Activated CD8-positive, alpha-beta memory T cell treated with anti-CD3 and anti-CD28 coated beads, Interleukin-2, amount 50 U/mL, for 1 hour (primary cell): ENCODE measurements around the gene RUFY1.
A peak's percentile ranks its signal among the peaks of the same experiment; 100 is the strongest.
"Not testable (repeated sequence)": the region's sequence is repeated elsewhere in the genome, so short reads cannot be mapped to it uniquely, and the experiment has no call there.

Experiments used
- DNase-seq: peaks from one replicate; pipeline ENCODE4 v3.0.0-alpha.2; 2020; ENCODE audit errors: extremely low read depth

Gene RUFY1

DNA sequence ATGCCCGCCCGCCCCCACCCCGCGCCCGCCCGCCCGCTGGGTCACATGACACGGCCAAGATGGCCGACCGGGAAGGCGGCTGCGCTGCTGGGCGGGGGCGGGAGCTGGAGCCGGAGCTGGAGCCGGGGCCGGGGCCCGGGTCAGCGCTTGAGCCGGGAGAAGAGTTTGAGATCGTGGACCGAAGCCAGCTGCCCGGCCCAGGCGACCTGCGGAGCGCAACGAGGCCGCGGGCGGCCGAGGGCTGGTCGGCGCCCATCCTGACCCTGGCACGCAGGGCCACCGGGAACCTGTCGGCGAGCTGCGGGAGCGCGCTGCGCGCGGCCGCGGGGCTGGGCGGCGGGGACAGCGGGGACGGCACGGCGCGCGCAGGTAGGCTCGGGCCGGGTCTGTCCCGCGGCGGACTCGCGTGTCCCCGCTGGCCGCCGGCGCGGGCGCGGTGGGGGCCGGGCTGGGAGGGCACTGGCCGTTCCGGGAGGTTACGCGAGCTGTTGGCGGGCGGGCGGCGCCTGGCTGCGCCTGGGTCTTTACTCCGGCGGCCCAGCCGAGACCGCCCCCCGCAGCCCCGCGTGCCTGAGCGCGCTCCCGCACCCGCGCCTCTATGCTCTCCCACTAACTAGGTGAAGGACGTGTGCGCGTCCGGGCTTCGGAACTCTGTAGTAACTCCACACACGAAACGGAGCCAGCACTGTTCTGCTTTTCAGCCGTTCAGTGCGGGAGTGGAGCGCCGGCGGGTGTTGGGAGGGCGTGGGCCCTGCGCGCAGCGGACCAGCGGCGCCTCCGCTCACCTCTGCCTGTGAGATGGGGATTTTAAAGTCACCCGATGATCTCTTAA is at the start of gene RUFY1:
TSS of gene RUFY1 (plus strand) at position 44 of the 832 bp plus-strand sequence. CDS start at position 60, 16 bp downstream.
- DNase-seq: peak; percentile 30

DNA sequence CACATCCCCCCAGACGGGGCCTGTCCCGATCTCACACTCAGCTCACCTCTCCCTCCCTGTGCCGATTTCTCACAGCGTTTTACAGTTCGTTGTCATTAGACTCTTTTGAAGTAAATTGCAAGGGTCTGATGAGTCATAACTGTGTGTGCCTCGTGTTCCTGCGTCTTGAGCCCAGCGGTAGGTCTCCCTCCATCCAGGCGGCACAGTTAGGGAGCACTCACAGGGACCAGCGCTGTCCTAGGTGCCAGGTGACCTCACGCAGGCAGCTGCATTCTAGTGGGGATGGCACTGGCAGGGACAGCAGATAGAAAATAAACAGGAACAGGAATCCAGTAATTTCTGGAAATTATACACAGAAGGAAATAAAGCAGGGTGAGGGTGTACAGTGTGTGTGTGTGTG is 48.4 kb upstream of the RUFY1 start:
- DNase-seq: not testable (repeated sequence)

- DNase-seq: not testable (repeated sequence)
These were observed 47.9 kb upstream of the RUFY1 start for GRCh38 chr5:179502420-179502819.

DNA sequence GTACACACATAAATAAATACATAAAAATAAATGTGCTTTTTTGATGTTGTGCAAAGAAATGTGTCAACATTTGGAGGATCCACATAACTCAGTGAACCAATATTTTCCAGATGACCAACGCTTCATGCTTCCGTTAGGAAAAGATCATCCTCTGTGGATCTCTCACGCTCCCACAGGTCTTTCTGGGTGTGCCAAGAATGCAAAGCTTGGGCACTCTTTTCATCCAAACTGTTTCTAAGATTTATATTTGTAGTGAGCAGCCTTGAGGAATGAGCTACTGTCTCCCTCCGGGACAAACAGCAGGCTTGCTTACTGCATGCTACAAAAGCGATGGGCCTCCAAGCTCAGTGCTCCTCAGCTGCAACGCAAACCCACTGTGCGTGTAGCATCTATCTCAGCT is 46.2 kb upstream of the RUFY1 start:
- DNase-seq: no peak

GRCh38 chr5:179504600-179505396 is 45.6 kb upstream of the RUFY1 start:
- DNase-seq: no peak

DNA sequence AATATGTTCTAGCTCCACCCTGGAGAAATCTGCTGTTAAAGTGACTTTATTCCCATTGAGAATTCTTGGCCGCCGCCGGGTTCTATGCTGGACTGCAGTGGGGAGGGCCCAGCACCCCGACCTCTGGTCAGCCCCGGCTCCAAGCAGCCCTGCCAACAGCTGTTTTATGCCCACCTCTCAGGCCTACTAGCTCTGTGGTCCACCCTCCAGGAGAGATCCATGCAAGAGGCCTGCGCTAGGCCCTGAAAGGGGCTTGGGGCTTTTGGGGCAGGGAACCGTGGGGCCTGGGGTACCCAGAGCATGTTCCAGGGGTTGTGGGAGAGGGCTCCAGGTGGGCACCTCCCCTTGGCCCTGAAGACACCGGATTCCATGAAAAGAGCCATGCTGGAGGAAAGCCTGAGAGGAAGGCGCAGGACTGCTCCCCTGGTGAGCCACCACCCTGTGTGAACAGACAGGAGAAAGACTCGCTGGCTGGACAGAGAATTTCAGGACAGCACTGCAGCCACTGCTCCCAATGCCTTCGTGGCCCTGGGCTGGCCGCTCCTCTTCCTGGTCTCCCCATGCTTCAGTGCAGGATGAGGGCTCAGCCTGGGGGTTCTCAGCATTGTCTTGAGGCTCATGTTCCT is 44.6 kb upstream of the RUFY1 start:
- no peak for DNase-seq

DNA sequence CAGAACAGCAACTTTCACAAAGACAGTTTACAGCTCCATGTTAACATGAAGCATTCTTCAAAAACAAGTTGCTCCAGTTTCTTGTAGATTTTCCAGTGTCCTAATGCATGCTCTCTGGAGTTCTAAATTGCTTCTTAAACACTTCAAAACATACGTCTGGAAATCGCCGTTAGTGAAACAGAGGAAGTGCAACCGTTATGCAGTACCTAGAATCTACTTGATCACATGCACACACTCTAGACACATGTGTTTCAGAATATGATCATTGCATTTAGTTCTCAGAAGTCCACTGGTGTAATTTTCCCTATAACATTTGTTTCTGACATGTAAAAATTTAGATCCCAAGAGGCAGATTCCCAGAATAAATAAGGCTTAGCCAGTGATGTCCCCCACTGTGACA is 41.1 kb upstream of the RUFY1 start:
- no peak for DNase-seq

- no peak for DNase-seq
These were observed 40.5 kb upstream of the RUFY1 start for GRCh38 chr5:179509845-179510244.

DNA sequence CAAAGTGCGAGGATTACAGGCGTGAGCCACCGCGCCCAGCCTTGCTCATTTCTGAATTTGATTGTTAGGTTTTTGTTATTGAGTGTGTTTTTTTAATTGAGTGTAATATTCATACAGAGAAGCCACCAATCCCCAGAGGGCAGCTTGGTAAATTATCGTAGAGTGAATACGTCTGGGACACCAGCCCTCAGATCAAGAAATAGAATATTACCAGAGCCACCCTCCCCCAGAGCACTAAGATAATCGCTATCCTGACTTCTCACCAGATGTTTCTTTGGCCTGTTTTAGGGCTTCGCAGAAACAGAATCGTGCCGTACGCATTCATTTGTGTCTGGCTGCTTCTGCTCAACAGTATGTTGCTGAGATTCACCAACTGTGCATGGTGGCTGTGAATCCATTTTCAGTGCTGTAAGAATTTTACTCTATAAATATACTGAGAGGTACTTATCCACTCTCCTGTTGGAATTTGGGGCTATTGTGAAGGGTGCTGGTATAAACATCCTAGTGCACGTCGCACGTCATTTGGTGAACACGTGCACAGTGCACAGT is 37.8 kb upstream of the RUFY1 start:
- no peak for DNase-seq

DNA sequence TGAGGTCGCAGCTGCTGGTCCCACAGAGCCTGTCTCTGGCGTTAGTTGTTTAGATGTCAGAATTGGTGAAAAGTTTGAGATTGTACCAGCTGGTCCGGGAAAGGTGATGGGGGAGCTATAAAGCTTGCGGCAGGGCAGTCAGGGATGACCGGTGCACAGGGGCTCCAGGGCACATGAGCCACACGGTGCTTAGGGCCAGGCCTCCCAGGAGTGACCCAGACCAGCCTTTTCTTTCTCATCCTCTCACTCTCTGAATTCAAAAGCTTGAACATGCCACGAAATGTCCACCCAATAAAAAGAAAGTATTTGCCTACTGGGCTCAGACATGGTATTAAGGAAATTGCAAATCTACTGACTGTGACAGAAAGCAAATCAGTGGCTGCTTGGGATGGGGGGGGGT is 34.9 kb upstream of the RUFY1 start:
- DNase-seq: not testable (repeated sequence)

DNA sequence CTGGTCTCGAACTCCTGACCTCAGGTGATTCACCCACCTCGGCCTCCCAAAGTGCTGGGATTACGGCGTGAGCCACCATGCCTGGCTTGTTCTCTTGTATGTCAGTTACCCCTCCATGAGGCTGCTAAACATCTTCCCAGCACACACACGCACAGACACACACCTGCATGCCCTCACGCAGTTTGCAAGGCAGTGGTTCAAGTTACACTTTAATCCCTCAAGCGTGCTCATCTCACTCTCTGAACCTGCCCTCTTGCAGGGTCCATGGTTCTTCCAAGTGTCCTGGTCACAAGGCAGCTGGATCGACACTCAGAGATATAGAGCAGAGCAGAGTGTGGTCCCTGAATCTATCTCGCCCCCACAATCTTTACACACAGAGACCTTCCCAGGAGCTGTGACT is 34.1 kb upstream of the RUFY1 start:
- no peak for DNase-seq

DNA sequence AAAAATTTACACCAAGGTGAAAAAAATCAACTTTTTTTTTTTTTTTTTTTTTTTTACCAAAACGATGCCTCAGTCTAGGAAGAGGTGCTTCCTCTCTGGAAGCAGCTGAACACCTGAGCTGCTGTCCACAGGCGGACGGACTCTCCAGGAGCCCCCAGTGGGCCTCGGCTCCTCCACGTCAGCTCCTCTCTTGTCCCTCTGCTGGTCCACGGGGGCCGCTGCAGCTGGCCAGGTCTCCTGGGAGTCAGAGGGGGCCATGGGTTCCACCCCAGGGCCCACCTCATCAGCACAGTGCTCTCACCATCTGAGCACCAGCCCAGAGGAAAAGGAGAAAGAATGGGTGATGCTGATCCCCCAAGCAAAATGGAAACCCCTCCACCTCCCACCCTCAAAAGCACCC is 32.6 kb upstream of the RUFY1 start:
- not testable (repeated sequence) for DNase-seq

DNA sequence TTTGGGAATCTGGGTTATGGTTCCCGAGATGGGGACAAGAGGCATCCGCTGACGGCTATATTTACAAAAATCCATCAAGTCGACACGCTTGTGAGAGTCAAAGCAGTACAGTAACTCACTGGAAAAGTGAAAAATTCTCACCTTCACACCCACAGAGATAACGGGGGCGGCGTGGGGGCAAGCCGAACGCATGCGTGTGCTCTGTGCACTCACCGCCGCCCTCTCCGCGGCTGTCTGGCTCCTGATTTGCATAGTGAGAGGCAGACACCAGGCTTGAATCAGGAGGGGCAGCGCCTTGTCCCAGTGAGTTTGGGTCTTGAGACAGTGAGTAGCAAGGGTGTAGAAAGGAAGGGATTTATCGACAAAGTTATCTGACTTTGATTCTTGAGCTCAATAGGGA is 32.0 kb upstream of the RUFY1 start:
- DNase-seq: not testable (repeated sequence)

DNA sequence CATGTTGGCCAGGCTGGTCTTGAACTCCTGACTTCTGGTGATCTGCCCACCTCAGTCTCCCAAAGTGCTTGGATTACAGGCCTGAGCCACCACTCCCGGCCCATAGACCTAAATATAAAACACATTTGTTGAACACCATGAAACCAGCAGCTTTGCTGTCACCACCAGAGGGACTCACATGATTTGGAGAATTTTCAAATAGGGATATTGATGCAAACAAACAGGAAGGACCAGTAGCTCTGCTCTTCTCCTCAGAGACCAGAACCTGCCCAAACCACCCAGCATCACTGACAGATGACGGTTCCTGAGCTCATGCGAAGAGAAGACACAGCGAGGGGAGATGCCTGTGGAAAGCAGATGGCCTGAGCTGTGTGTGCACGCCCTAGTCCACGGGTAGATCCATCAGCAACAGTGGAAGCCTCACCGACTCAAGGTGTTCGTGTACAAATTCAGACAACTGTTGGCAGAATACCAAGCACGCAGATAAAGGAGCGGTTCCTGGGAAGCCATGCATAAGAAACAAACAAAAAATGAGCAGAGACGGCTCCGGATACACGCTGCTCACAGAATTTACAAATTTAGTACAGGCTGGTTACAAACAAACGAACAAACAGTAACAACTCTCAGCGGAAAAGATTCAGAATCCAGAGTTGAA is 30.8 kb upstream of the RUFY1 start:
- DNase-seq: not testable (repeated sequence)

DNA sequence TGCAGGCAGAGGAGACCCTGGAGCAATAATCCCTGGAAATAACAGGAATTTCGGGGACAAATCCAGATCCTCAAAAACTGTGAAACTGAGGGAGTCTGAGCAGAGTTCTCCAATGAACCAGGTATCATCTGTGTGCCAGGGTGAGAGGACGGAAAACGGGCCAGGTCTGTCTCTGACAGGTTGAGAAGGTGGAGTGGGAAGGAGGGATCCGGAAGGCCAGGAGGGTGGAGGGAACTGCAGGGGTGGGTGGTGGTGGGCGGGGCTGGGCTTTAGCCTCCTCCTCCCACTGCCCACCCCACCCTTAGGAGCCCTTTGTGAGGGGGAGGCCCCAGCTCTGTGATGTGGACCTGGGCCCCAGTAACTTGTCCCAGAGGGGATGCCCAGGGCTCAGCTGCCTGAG is 28.2 kb upstream of the RUFY1 start:
- DNase-seq: not testable (repeated sequence)

GRCh38 chr5:179526978-179527377 is 23.4 kb upstream of the RUFY1 start:
- DNase-seq: no peak

GRCh38 chr5:179530069-179530998 is 20.0 kb upstream of the RUFY1 start:
- peak; percentile 36 for DNase-seq

- no peak for DNase-seq
These were observed 17.3 kb upstream of the RUFY1 start for GRCh38 chr5:179533024-179533423.

DNA sequence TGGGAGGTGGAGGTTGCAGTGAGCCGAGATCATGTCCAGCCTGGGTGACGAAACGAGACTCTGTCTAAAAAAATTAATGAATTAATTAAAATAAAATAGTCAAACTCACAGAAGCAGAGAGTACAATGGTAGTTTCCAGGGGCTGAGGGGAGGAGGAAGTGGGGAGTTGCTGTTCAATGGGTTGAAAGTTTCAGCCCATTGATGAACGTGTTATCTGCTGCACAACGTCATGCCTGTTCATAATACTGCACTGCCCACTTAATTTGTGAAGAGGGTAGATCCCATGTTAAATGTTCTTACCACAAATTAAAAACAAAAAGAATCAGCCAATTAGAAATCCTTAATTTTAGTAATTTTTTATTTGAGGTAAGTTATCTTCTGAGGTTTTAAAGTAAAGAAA is 16.4 kb upstream of the RUFY1 start:
- no peak for DNase-seq

- no peak for DNase-seq
These were observed 15.9 kb upstream of the RUFY1 start for GRCh38 chr5:179534431-179534830.

DNA sequence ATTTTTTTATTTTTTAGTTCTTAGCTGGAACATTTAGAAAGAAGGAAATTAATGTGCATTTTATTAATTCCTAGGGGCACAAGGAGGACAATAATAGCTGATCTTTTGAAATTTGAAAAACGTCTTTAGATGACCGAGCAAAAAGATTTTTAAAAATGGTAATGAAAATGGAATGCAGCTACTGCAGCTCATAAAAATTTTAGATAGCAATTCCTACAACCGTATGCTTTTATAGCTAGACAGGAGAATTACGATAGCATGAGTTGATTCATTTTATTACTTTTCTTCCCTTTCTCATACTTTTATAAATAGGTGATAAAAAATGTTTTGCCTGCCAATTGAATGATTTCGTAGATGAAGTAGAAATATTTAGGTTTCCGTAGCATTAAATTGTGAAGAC is 13.7 kb upstream of the RUFY1 start:
- no peak for DNase-seq
